ENCODE data around the gene NEO1. TPM values are rescaled to one million over a fixed set of nuclear protein-coding genes. Genes with fewer than 3 reads are reported as not detected.

The NEO1 gene
- total RNA-seq, 1 donor from 2014 or later: 136 TPM

DNA sequence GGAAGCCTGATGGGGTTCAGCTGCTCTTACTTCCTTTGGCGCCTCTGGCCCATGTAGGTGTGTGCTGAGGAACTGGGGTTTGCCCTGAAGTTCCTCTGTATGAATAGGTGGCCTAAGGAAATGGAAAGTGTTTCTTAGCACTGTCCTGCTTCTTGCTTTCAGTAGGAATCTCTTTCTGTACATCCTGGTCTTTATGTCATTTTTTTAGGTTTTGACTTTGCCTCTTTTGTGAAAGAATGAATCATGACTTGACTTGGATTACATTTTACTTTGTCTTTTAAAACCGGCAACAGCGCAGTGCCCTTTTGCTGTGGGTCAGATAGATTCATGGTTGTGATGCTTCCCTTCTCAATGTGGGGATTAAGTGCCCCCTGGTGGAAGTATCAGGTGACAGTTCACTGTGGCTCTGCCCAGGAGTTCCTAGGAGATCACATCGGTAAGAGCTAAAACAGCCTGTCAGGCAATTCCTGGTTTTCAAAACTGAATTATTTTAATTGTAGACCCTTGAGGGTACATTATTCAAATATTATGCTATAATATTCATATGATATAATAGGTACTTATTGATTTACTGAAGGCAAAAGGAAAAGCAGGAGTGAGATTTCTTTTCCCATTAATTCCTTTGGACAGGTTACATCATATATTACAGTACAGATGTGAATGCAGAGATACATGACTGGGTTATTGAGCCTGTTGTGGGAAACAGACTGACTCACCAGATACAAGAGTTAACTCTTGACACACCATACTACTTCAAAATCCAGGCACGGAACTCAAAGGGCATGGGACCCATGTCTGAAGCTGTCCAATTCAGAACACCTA lies 221.1 kb downstream of the NEO1 start:
- H3K4me1 Mint-ChIP-seq: peaks cover 14% of the 10 kb centered on the region
- TF ChIP-seq, protein P1, sequence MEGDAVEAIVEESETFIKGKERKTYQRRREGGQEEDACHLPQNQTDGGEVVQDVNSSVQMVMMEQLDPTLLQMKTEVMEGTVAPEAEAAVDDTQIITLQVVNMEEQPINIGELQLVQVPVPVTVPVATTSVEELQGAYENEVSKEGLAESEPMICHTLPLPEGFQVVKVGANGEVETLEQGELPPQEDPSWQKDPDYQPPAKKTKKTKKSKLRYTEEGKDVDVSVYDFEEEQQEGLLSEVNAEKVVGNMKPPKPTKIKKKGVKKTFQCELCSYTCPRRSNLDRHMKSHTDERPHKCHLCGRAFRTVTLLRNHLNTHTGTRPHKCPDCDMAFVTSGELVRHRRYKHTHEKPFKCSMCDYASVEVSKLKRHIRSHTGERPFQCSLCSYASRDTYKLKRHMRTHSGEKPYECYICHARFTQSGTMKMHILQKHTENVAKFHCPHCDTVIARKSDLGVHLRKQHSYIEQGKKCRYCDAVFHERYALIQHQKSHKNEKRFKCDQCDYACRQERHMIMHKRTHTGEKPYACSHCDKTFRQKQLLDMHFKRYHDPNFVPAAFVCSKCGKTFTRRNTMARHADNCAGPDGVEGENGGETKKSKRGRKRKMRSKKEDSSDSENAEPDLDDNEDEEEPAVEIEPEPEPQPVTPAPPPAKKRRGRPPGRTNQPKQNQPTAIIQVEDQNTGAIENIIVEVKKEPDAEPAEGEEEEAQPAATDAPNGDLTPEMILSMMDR (IDR thresholded peaks at IDR 0.05; ENCODE audit: unreplicated experiment): peak; percentile 66
- no peaks in the 10 kb centered on the region for H3K27me3 Mint-ChIP-seq (ENCODE audit: low read depth)
- no peak overlapping the region for H3K27ac Mint-ChIP-seq
- no peak overlapping the region for H3K4me3 Mint-ChIP-seq
- DNase-seq (ENCODE audit: low spot score in 2 of 2, unreplicated experiment in 2 of 2): no peak
- H3K9me3 Mint-ChIP-seq: no peaks in the 10 kb centered on the region
- H3K36me3 Mint-ChIP-seq: peaks cover 28% of the 10 kb centered on the region

DNA sequence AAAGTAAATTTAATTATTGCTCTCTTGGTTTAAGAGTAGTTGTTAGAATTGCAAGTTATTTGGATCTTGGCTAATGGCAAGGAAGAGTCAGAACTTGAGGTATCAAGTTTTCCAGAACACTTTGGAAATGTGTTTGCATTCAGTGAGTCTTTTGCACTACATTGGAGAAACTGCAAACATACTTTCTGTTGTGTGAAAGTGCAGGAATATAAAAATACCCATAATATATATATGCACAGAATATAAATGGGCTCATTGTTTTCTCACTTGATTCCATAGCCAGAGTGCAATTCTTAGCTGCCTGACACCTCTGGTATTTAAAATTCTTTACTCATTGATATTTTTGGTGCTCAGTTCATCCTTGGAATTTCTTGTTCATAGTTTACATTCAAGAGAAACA lies 223.6 kb downstream of the NEO1 start:
- DNase-seq (ENCODE audit: low spot score in 2 of 2, unreplicated experiment in 2 of 2): no peak
- TF ChIP-seq, protein P1 (IDR thresholded peaks at IDR 0.05; ENCODE audit: unreplicated experiment): no peak
- Mint-ChIP-seq H3K36me3 (peaks cover 27% of the 10 kb centered on the region), H3K9me3 (no peaks in the 10 kb centered on the region), H3K4me3 (no peak overlapping the region), H3K27me3 (ENCODE audit: low read depth) (no peaks in the 10 kb centered on the region), H3K4me1 (peaks cover 14% of the 10 kb centered on the region), H3K27ac (no peak overlapping the region)

DNA sequence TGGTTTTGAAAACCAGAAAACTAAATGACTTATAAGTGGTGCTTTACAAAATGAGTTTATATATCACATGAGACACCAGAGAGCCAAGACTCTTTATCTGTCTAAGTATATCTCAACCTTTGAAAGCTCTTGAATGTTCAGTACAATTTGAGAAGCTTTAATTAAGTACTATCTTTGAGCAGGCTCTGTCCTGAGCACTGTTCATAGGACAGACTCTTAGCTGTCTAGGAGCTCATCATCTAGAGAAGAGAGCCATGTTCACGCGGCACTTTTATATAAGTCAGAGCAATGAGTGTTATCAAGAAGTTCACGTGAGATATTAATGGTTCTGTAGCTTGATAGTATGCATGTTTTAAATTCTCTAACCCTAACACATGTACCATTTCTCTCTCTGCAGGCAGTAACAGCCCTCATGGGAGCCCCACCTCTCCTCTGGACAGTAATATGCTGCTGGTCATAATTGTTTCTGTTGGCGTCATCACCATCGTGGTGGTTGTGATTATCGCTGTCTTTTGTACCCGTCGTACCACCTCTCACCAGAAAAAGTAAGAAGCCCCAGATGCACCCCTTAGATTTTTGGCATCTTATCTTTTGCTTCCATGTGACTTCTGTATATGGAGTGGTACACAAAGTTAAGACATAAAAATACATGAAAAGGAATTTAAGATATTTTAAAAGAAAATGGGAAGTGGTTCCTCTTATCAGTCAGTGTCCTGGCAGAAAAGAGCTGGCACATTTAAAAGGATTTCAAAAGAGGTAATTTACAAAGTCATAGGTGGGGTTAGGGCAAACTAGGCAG lies 230.5 kb downstream of the NEO1 start:
- H3K36me3 Mint-ChIP-seq: peaks cover 33% of the 10 kb centered on the region
- no peaks in the 10 kb centered on the region for H3K4me1 Mint-ChIP-seq
- DNase-seq (ENCODE audit: low spot score in 2 of 2, unreplicated experiment in 2 of 2): no peak
- H3K9me3 Mint-ChIP-seq: no peaks in the 10 kb centered on the region
- no peak overlapping the region for H3K27ac Mint-ChIP-seq
- TF ChIP-seq, protein P1 (IDR thresholded peaks at IDR 0.05; ENCODE audit: unreplicated experiment): no peak
- no peaks in the 10 kb centered on the region for H3K27me3 Mint-ChIP-seq (ENCODE audit: low read depth)
- H3K4me3 Mint-ChIP-seq: no peak overlapping the region

DNA sequence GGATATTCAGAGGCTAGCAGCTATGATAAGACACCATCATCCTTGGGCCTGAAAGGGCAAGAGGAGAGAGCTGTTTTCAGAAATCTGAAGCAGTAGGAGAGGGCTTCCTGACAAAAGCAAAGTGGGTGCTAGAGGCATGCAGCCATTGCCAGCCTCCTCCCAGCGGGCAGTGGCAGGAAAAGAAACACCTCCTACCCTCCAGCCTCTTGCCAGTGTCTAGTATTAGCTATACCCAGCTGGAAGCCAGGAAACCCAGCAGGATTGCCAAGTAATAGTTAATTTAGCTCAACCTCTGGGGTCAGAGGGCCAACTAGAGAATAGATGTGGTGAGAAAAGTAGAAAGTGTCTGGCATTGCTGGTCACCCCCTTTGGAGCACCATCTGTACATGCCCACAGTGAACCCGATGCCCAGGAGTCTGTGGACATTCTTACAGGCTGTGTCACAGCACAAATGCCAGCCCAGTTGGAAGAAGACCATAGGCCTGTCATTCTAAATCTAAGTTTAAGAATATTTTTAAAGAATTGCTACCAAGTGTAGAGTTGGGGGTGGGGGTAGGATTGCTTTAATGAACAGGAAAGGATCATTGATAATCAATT lies 231.2 kb downstream of the NEO1 start:
- Mint-ChIP-seq H3K27ac (no peak overlapping the region), H3K4me3 (no peak overlapping the region), H3K27me3 (ENCODE audit: low read depth) (no peaks in the 10 kb centered on the region), H3K4me1 (no peaks in the 10 kb centered on the region), H3K36me3 (peaks cover 38% of the 10 kb centered on the region), H3K9me3 (no peaks in the 10 kb centered on the region)
- no peak for DNase-seq (ENCODE audit: low spot score in 2 of 2, unreplicated experiment in 2 of 2)
- TF ChIP-seq, protein P1 (IDR thresholded peaks at IDR 0.05; ENCODE audit: unreplicated experiment): no peak

DNA sequence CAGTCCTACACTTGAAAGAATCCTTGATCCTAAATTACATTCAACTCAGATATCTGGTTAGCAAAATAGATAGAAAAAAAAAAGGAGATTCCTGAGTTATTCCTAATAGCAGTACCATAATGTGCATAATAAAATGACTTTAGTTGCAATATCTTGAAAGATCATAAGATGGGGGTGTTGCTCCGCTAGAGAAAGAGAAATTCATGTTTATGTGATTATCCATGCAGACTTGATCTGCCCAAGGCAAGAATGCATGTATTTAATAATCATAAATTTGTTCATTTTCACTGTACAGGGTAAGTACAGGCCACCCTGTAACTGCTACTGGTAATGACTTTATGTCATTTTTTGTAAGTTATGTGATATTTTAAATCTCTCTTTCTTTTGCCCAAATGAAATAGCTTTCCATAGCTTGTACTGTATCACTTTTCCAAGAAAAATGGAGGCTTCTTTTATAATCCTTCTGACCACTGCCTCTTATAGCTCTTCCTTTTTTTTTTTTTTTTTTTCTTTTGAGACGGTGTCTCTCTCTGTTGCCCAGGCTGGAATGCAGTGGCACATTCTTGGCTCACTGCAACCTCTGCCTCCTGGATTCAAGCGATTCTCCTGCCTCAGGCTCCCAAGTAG lies 231.9 kb downstream of the NEO1 start:
- no peaks in the 10 kb centered on the region for H3K4me1 Mint-ChIP-seq
- H3K27ac Mint-ChIP-seq: no peak overlapping the region
- H3K9me3 Mint-ChIP-seq: no peaks in the 10 kb centered on the region
- TF ChIP-seq, protein P1 (IDR thresholded peaks at IDR 0.05; ENCODE audit: unreplicated experiment): peak; percentile 20
- no peak overlapping the region for H3K4me3 Mint-ChIP-seq
- no peak for DNase-seq (ENCODE audit: low spot score in 2 of 2, unreplicated experiment in 2 of 2)
- H3K36me3 Mint-ChIP-seq: peaks cover 41% of the 10 kb centered on the region
- H3K27me3 Mint-ChIP-seq (ENCODE audit: low read depth): no peaks in the 10 kb centered on the region
